AG09309 (cell line): Measurements from ENCODE around the gene ZMIZ1.

ENCODE experiments used
- DNase-seq: peaks from one replicate; pipeline ENCODE4 v3.0.0-alpha.2; 2010; ENCODE audit warnings: low read depth
- H3K4me3 ChIP-seq: 2 replicates; pipeline ENCODE4 v1.5.1; 2011; ENCODE audit warnings: mild to moderate bottlenecking, low read depth, low read length, moderate library complexity; ENCODE audit not compliant: control insufficient read depth
- TF ChIP-seq, protein P1 (sequence below): IDR thresholded peaks from 2 replicates; pipeline ENCODE4 v1.5.1; 2011; ENCODE audit warnings: mild to moderate bottlenecking, low read depth, low read length, inconsistent platforms; ENCODE audit not compliant: insufficient read depth, control insufficient read depth; ENCODE audit errors: missing control alignments

ZMIZ1 gene

DNA sequence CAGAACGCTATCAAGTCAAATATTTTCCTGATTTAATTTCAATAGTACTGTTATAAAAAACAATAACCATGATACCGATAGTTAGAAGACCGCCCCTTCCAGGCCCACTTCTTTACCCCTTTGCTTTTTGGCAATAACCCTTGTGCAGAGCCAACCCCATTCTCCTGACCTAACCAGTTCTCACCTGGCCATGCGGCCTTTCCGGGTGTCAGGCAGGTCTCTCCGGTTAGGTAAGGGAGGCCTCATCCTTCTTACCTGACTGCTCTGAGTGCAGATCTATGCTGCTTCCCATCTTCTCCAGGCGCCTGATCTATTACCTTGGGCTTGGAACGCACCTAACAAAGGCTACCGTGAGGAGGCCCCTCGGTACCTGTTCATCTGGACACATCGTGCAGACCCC is 26.6 kb downstream of the ZMIZ1 start:
- no peak for DNase-seq
- H3K4me3 ChIP-seq = no peak overlapping the region
- TF ChIP-seq, protein P1, sequence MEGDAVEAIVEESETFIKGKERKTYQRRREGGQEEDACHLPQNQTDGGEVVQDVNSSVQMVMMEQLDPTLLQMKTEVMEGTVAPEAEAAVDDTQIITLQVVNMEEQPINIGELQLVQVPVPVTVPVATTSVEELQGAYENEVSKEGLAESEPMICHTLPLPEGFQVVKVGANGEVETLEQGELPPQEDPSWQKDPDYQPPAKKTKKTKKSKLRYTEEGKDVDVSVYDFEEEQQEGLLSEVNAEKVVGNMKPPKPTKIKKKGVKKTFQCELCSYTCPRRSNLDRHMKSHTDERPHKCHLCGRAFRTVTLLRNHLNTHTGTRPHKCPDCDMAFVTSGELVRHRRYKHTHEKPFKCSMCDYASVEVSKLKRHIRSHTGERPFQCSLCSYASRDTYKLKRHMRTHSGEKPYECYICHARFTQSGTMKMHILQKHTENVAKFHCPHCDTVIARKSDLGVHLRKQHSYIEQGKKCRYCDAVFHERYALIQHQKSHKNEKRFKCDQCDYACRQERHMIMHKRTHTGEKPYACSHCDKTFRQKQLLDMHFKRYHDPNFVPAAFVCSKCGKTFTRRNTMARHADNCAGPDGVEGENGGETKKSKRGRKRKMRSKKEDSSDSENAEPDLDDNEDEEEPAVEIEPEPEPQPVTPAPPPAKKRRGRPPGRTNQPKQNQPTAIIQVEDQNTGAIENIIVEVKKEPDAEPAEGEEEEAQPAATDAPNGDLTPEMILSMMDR = no peak

DNA sequence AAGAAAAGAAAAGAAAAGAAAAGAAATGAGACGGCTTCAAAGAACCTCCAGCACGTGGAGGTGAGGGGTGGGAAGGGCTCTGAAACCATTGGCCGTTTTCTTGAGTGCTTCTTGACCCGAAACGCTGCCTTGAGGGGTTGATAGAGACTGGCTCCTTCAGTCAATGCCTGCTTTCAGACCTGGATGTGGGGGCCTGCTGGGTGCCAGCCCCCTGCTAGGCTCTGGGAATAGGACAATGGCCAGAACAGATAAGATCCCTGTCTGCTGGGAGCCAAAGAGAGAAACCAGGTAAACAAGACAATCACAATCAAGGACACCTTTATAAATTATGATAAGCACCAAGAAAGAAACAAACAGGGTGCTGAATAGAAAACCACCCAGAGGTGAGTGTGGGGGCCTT is 27.7 kb downstream of the ZMIZ1 start:
- TF ChIP-seq, protein P1 = no peak

DNA sequence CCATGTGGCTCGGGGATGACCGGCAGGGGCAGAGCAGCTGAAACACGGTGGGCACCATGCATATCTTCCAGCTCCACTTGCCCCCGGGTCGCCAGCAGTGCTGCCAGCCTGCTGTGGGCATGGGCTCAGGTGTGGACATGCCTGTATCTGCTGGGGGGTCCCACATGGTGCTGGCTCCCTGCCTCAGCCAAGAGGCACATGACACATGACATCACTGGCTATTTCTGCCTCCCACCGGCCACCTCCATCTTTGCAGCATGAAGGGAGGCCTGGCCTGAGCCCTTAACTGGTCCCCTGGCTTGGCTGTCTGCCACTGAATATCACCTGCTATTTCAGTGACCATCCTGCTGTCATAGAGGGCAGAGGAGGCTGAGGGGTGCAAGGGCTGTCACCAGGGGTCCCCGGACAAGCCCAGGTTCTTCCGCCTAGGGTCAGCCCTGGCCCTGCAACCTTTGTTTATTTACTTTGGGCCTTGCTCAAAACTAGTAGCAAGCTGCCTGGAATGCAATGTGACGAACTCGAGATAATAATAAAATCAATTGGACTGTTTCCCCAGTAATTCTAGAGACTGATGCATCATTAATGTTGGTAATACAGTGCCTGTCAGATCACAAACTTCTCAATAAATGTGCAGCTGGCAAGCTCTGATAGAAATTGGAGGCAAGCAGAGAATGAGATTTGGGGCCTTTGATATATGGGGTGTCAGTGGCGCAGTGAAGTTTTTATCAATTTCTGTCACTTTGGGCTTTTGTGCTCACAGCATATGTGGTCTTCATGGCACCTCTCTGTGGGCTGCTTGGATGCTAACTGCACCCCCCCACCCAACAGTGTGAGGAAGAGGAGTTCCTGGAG is 28.5 kb downstream of the ZMIZ1 start:
- TF ChIP-seq, protein P1 = no peak
- H3K4me3 ChIP-seq = no peak overlapping the region
- no peak for DNase-seq

More for the DNA sequence above, 27.7 kb downstream of the ZMIZ1 start:
- H3K4me3 ChIP-seq = no peak overlapping the region
- no peak for DNase-seq

DNA sequence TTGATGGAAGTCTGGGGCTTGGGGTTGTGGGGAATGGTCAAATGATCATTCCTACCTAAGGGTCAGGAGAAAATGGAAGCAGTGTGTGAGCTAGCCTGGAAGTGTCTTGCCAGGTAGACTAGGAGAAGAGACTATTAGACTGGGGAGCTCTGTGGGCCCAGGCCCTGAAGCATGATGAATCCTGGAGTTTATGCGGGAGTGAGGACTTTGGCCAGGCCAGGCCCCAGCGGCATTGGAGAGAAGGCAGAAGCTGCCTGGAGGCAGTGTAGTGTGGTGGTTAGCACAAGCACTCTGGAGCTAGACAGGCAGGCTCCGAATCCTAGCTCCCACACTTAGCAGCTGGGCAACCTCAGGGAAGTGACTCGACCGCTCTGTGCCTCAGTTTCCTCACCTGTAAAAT is 29.3 kb downstream of the ZMIZ1 start:
- TF ChIP-seq, protein P1 = no peak
- DNase-seq = no peak
- H3K4me3 ChIP-seq = no peak overlapping the region

DNA sequence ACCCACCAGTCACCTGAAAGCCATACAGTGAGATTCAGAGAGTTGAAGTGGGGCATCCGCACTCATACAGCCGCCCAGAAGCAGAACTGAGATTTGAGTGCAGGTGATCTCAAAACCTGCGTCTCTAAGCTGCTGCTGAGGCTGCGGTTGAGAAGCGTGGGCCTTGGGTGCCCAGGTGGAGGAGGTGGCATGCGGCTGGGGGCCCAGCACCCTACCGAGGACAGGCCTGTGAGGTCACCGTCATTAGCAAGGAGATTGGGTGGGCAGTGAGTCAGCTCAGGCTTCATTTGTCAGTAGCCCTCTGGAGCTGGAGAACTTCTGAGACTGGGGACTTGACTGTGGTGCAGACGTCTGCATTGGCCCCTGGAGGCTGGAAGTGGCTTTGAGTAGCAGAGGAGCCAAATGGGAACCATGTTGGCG is 29.8 kb downstream of the ZMIZ1 start:
- H3K4me3 ChIP-seq = no peak overlapping the region
- DNase-seq = no peak
- TF ChIP-seq, protein P1 = no peak

DNA sequence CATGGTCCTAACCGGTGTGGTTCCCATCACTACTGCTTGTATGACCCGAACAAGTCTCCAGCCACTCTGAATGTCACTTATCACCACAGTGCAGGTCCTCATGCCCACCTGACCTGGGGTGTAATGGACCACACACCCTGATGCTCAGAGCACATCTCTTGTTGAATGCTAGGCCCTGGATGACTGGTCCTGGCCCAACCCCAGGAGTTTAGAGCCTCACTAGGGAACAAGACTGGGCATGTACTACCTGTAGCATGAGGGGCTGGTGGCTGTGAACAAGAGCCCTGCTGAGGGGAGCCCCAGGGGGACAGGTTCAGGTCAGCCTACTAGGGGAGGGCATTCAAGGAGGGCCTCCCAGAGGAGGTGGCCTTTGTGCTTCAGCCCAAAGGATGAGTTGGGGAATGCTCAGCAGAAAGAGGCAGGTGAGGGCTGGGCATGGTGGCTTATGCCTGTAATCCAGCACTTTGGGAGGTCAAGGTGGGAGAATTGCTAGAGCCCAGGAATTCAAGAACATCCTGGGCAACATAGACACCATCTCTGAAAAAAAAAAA is 31.2 kb downstream of the ZMIZ1 start:
- TF ChIP-seq, protein P1 = no peak
- no peak for DNase-seq
- no peak overlapping the region for H3K4me3 ChIP-seq
